ENCODE measurements around the gene HAP1.
"Not testable (repeated sequence)": the region's sequence is repeated elsewhere in the genome, so short reads cannot be mapped to it uniquely, and the experiment has no call there.

Gene HAP1

GRCh38 chr17:41695134-41695661 lies 39.2 kb downstream of the HAP1 start:
- FAIRE-seq: no peak
- DNase-seq (ENCODE audit: extremely low spot score, insufficient read length, low read depth): no peak

- DNase-seq (ENCODE audit: extremely low spot score, insufficient read length, low read depth): no peak
- FAIRE-seq: no peak
These were observed 41.5 kb downstream of the HAP1 start for GRCh38 chr17:41692722-41693521.

DNA sequence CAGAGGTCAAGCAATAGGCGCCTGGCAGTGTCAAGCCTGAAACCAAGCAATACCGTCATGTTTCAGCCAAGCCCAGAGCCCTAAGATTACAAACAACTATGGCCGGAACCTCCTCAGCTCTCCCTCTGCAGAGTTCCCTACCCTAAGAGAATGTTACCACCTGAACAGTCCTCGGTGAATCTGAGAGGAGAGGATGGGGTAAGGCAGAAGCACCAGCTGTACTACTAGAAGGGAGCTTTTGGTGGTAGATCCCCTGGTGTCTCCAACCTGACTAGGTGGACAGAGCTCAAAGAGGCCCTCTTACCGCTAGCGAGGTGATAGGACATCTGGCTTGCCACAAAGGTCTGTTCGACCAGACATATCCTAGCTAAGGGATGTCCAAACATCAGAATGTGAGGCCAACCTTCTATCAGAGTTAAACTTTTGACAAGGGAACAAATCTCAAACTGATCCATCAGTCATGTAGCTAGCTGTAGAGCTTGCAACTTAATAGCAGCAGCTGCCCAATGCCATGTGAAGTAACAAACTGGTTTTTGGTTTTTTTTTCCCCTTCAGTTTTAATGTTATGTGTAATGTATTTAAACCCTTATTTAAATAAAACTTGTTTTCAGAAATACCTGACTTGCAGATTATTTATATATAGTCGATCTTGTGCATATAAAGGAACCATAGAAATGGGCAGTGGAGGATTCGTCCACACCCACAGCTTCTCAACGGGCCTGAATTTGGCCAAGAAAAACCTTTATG lies 43.2 kb downstream of the HAP1 start:
- no peak for FAIRE-seq
- no peak for DNase-seq (ENCODE audit: extremely low spot score, insufficient read length, low read depth)

- no peak for DNase-seq (ENCODE audit: extremely low spot score, insufficient read length, low read depth)
- no peak for FAIRE-seq
These were observed 43.9 kb downstream of the HAP1 start for GRCh38 chr17:41690497-41690896.

DNA sequence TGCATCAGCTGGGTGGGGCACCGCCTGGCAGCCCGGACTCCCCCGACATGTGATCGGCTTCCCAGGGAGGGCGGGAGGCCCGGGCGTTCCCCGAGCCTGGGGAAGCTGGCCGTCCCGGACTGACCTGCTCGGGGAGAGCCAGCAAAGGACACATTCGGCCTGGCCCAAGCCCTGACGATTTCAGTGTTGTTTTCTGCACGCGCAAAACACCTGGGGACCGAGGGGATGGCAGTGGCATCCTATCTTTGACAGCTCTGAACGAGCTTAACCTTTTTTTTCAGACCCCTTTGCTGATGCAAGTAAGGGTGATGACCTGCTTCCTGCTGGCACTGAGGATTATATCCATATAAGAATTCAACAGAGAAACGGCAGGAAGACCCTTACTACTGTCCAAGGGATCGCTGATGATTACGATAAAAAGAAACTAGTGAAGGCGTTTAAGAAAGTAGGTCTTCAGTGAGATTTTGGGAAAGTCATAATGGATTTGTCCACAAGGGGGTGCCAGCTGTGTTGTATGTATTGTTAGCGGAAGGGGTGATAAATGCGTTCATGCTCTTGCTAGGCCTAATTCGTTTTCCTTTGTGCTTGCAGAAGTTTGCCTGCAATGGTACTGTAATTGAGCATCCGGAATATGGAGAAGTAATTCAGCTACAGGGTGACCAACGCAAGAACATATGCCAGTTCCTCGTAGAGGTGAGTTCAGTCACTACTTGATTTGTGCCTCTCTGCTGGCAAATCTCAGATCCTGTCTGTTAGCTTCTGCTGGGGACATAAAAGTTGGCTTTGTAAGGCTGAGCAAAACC lies 44.7 kb downstream of the HAP1 start:
- no peak for FAIRE-seq
- DNase-seq (ENCODE audit: extremely low spot score, insufficient read length, low read depth): no peak

DNA sequence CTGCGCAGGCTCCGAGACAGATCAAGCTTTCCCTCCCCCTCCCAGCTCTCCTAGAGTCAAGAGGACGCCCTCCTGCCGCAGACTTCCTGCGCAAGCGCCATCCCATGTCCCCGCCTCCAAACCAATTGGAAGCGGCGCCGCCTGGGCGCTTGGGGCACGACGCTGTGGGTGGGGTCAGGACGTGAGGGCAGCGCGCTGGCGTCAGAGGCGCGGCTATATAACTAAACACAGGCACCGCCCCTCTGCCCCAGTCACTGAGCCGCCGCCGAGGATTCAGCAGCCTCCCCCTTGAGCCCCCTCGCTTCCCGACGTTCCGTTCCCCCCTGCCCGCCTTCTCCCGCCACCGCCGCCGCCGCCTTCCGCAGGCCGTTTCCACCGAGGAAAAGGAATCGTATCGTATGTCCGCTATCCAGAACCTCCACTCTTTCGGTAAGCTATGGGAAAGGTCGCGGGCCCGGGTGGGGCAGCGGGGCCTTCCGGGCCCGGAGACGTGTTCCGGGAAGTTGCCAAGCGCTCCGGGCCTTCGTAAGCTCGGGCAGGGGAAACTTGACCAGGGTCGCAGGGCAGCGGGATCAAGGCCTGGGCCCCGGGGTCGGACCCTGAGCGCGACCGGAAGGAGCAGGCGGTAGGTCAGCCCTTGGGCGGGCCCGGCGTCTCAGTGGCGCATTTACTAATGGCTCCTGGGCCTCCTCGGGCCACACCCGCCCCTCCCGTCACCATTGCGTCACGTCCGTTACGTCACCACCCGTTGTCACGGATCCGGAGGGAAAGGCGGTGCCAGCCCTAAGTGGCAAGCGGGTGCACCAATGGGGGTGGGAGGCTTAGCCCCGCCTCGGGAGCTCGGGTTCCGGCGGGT lies 45.6 kb downstream of the HAP1 start, which contains the start of gene EIF1:
Gene EIF1 (plus strand): TSS at position 245 of the 856 bp plus-strand sequence. CDS start 154 bp downstream, at position 399.
- DNase-seq (ENCODE audit: extremely low spot score, insufficient read length, low read depth): peak; percentile 90
- FAIRE-seq: peak; percentile 97

DNA sequence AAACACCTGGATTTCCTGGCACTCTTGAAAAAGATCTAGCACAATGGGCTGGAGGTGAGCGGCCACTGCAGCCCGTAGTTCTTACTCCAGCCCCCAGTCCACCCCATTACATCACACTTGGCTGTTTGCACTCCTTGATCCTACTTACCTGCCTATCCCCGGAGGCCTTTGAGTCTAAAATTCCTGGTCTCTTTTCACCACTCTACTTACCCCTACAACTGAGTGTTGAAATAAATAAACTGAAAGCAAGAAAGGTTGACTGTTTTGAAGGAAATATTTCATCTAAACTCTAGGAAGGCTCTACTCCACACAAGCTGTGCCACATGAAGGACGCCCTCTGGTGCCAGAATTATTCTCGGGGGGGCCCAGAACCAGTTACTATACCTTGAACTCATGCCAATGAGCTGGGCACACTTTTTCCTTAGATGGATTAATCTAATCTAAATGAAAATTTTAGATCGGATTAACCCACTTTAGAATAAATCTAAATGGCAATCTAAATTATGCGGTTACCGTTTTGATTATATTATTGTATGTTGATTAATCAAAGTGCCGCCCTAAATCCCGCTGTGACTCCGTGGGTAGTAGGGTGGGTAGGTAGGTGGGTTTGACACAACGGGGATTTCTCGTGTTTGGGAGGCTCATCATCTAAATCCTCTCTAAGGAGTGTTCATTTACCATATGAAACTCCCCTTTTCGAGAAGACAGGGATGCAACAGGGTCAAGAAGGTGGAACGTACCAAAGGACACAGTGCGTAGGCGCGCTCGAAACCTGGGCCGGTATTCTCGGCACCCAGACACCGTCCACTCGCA lies 46.4 kb downstream of the HAP1 start:
- DNase-seq (ENCODE audit: extremely low spot score, insufficient read length, low read depth) (no peak), FAIRE-seq (peak; percentile 33)

- DNase-seq (ENCODE audit: extremely low spot score, insufficient read length, low read depth) (no peak), FAIRE-seq (no peak)
These were observed 48.2 kb downstream of the HAP1 start for GRCh38 chr17:41686281-41686680.

DNA sequence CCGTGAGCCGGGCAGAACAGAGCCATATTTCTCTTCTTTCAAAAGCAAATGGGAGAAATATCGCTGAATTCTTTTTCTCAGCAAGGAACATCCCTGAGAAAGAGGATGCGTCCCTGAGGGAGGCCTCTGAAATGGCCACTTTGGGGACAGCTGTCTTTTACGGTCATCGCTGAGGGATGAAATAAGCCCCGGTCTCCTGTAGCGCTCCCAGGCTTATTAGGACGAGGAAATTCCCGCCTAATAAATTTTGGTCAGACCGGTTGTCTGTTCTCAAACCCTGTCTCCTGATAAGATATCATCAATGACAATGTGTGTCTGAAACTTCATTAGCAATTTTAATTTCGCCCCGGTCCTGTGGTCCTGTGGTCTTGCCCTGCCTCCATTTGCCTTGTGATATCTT lies 48.7 kb downstream of the HAP1 start:
- FAIRE-seq; DNase-seq (ENCODE audit: extremely low spot score, insufficient read length, low read depth): not testable (repeated sequence)

DNA sequence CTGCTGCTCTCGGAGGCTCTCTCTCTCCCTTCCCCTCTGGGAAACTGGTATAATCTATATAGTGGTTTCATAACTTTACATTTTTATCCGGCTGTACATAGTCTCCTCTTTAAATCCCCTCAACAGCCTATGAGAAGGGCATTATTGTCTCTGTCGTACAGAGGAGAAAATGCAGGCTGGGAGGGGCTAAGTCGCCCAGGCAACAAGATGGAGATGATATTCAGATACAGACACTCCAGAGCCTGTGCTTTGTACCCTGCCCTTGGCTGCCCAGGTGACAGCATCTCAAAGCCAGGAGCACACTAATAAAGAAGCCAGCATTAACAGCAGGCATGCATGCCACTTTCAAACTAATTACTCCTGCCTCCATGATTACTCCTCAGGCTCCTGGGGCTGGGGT lies 50.4 kb downstream of the HAP1 start:
- FAIRE-seq (no peak), DNase-seq (ENCODE audit: extremely low spot score, insufficient read length, low read depth) (no peak)

- FAIRE-seq (no peak), DNase-seq (ENCODE audit: extremely low spot score, insufficient read length, low read depth) (no peak)
These were observed 50.9 kb downstream of the HAP1 start for GRCh38 chr17:41683441-41684007.

DNA sequence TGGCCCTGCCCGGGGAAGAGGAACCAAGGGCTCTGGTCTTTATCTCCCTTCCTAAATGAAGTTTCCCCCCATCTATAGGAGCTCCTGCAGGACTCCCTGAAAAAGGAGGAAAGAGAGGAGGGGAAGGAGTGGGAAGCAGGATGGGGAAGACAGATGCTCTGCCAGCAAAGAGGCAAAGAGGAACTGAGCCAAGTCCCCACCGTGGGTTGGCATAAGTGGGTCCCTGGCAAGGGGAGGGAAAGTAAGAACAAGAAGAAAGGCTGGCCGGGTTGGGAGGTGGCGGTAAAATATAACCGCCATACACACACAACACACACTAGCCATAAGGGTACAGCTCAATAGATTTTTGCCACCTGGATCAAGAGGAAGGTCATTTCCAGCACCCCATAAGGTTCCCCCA lies 51.8 kb downstream of the HAP1 start:
- DNase-seq (ENCODE audit: extremely low spot score, insufficient read length, low read depth): no peak
- FAIRE-seq: no peak

DNA sequence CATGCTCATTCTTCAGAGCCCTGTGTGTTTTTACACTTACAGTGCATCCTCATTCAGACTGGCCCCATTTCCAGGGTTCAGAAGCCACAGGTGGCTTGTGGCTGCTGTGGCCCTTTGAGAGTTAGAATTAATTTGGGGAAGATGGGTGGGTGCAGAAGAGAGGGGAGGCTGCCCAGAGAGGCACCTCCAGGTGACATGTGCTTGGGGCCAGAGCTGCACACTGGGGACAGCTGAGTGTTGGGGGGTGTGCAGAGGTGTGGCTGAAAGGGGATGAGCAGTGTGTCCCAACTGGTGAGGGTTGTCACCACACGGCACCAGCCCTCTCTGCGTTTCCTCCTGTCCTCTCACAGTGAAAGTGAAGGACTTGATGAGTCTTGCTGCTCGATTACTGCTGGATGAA lies 52.7 kb downstream of the HAP1 start:
- FAIRE-seq: no peak

GRCh38 chr17:41680426-41681040 lies 53.9 kb downstream of the HAP1 start:
- DNase-seq (ENCODE audit: extremely low spot score, insufficient read length, low read depth) (no peak), FAIRE-seq (no peak)

More for the DNA sequence above, 52.7 kb downstream of the HAP1 start:
- no peak for DNase-seq (ENCODE audit: extremely low spot score, insufficient read length, low read depth)

- no peak for DNase-seq (ENCODE audit: extremely low spot score, insufficient read length, low read depth)
- FAIRE-seq: no peak
These were observed 54.6 kb downstream of the HAP1 start for GRCh38 chr17:41679740-41680425.

DNA sequence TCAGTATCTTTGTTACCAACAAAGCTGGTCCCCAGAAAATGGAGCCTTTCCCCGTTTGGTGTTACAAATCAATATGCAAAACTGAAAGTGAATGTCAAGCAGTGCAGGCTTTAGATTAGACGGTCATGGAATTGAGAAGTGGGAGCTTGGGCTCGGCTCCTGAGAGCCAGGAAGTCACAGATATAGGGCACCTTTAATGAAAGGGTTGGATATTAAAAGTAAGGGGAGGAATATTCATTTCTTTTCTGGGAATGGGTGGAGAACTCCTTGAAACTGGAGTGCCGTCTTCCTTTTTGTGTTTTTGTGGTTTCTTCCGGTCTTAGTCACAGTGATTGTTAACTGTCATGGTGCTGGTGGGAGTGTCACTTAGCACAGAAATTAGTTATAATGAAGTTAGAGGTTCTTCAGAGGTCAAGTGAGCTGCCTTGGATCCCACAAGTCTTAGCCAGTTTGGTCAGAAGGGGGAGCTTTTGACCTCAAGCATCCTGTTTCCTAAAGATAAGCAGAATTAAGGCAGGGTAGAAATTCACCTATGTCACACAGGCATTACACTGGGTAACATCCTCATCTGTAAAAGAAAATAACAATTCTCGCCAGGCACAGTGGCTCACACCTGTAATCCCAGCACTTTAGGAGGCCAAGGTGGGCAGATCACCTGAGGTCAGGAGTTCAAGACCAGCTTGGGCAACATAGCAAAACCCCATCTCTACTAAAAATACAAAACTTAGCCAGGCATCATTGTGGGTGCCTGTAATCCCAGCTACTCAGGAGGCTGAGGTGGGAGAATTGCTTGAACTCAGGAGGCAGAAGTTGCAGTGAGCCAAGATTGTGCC lies 55.3 kb downstream of the HAP1 start:
- DNase-seq (ENCODE audit: extremely low spot score, insufficient read length, low read depth) (no peak), FAIRE-seq (peak; percentile 94)

Measured in GM18507 (cell line).